GM20000 (cell line): Measurements from ENCODE around the gene SLC25A42.

Experiments
- DNase-seq: peaks from one replicate; pipeline ENCODE4 v3.0.0; 2012; ENCODE audit warnings: low spot score
- CTCF ChIP-seq: IDR thresholded peaks from 2 replicates; pipeline ENCODE4 v1.5.1; 2012; ENCODE audit warnings: mild to moderate bottlenecking, control low read depth; ENCODE audit errors: extremely low read depth, missing control alignments

Gene SLC25A42

GRCh38 chr19:19056636-19057275 lies 7.0 kb upstream of the SLC25A42 start:
- no peak for TF ChIP-seq CTCF
- no peak for DNase-seq

DNA sequence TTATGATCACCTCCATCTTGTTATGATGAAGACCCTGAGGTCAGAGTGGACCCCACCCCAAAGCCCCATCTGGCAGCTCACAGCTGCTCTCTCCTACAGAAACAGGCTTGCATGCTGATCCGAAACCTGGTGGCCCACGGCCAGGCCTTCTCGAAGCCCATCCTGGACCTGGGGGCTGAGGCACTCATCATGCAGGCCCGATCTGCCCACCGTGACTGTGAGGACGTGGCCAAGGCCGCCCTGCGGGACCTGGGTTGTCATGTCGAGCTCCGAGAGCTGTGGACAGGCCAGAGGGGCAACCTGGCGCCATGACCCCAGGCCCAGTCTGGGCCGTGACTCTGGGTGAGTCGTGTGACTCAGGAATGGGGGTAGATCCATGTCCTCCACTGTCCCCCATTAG lies 6.5 kb upstream of the SLC25A42 start:
- TF ChIP-seq CTCF, result no peak
- DNase-seq, result no peak

- no peak for TF ChIP-seq CTCF
- DNase-seq, result no peak
Observed at GRCh38 chr19:19057720-19058119, 6.1 kb upstream of the SLC25A42 start.

- no peak for TF ChIP-seq CTCF
- no peak for DNase-seq
Observed at GRCh38 chr19:19059018-19059836, 4.6 kb upstream of the SLC25A42 start.

GRCh38 chr19:19059837-19060611 lies 3.8 kb upstream of the SLC25A42 start:
- DNase-seq, result no peak
- TF ChIP-seq CTCF, result no peak

- no peak for DNase-seq
- TF ChIP-seq CTCF, result no peak
Observed at GRCh38 chr19:19061506-19061905, 2.3 kb upstream of the SLC25A42 start.
